GM21390 (cell line): Measurements from ENCODE around the gene TANK.
"Not testable (repeated sequence)": the region's sequence is repeated elsewhere in the genome, so short reads cannot be mapped to it uniquely, and the experiment has no call there.

ENCODE experiments used
- ATAC-seq: cut with Tn5 transposase; IDR thresholded peaks from one replicate; pipeline ENCODE4 v1.9.1; 2021; ENCODE audit not compliant: unreplicated experiment

TANK gene

DNA sequence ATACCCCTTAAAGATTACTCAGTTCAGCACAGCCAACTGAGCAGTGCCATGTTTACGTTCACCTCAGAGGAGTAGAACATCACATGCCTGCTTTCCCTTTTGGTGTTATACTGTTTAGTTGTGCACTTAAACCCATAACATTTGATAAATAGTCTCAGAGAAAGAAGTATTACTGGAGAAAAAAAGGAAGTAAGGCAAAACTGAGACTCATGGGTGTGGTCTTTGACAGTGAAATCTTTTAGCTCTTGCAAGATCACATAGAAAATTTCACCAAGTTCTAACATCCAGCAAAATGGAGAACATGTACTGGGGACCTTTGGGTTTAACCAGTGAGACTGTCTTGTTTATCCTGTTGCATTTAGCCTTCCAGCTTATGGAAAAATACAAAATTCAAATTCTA lies 5.6 kb downstream of the TANK start:
- ATAC-seq: peak; percentile 30

DNA sequence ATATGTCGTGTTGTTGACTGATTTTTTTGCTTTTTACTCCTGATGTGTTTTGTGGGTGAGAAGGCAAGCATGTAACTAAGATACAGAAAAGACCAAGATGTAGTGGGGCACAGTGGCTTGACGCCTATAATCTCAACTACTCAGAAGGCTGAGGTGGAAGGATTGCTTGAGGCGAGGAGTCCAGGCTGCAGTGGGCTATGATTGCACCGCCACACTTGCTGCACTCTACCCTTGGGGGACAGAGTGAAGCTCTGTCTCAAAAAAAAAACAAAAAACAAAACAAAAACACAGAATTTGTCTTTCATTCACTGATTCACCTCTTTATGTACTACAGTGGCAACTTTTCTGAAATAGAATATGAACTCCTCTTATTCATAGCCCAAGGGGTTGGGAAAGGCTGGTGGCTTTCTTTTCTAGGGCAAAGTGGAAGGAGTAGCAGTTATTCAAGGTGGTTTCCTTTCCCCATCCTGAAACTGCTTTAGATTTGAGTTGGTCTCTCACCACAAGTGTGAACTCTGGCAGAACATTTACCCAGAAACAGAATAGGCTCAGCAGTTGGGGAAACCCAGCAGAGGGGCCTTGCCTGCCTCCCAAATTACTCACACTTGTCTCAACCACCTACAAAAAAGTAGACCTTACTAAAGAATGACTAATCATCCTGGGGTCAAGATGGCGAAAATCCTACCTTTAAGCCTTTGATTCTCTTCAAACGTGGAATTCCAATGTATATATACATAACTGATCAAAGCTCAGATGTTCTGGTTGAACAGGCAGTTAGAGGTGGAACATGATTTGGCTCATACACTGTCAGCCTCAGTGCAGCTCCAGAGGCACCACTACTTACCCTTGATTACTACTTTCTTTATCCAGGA lies 6.5 kb downstream of the TANK start:
- peak; percentile 77 for ATAC-seq

DNA sequence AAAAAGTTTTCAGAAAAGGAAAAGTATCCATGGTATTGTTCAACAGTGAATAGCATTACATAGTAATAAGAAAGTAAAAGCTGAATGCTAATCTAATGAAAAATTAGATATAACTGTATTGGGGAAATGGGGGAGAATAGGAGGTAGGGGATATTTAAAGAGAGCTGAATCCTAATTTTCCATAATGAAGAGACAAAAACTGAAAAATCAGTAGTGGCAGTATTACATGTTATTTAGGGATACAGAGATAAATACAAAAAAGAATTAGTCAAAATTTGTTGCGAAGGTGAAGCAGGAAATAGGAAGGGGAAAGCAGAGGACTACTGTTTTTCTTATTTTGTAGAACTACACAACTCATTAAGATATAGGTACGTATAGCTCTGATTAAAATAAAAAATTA lies 9.1 kb downstream of the TANK start:
- ATAC-seq: no peak

DNA sequence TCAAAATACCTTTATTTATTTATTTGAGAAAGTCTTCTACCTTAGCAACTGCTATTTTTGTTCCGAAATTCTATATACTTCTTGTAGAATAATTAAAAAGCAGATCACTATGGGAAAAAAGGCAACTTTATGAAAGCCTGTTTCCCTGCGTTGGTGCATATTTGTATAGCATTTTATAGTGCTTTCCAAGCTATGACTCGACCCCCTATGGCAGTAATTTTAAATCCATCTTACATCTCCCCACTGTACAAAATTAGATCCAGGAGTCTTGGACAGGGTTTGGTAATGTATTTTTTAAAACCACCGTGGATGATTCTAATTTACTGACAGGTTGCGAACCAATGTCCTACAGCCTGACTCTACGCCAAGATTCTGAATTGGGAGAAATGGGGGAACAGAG lies 10.1 kb downstream of the TANK start:
- ATAC-seq: no peak

DNA sequence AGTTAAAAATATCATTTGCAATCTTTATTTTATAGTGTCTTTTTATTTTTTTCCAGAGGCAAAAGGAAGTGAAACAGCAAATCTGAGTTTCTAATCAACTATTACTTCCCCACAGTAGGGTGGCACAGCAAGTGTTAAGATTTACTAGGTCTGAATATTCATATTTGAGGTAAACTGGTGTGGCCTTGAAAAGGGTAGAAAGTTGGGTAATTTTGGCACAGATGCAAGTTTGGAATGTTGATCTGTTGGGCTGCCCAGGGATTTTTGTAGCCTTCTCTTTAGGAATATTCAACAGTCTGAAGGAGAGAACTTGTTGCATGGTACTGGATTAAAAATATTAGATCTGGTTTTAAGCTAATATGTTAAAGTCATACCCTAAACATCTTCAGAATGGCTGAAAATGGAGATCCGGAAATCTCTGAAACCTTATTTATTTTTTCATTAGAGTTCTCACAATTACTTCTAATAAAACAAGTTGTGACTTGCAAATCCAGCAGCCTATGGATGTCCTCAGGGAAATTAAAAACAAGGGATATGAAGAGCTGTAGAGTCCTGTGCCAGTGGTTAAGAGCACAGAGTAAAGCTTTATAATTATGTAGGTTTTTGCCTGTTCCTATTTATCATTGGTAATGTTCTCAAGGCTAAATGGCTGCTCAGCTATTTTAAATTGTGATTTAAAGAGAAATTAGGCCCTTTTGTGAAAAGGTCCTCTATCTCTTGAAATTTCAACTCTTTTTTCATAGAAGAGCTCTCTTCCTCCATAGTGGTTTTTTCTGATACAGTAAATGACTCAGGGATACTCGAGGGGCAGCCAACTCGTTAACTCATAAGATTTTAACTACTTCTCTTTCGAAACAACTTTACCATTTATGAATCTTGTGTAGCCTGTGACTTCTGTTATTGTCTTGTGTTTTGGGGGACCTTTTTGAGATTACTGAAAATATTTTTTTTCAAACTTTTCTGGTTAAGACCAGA lies 11.0 kb downstream of the TANK start:
- no peak for ATAC-seq

DNA sequence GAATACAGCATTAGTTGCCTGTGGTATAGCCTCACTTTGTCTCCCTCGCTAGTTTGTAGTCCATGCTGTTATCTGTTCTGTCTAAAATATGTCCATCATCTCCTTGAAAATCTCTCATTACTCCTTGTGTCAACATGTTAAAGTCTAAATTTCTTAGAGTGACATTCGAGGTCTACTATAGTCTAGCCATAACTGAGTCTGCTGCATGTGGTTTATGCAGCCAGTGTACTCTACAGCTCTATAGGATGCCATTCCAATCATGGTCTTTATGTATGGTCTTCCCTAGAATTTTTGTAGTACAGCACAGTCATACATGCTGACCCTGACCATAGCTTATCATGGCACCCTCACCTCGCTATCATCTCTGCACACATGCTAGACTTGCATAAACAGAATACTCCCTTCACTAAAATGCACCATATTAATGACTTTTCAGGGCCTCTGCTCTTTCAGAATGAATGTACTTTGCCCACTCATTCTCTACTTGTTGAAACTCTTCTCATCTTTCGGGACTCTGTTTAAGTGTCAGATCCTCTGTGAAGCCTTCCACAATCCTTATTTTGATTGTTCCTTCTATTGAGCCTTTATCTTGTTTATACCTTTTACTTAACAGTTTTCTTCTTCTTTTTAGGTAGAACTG lies 12.8 kb downstream of the TANK start:
- ATAC-seq: peak; percentile 65

DNA sequence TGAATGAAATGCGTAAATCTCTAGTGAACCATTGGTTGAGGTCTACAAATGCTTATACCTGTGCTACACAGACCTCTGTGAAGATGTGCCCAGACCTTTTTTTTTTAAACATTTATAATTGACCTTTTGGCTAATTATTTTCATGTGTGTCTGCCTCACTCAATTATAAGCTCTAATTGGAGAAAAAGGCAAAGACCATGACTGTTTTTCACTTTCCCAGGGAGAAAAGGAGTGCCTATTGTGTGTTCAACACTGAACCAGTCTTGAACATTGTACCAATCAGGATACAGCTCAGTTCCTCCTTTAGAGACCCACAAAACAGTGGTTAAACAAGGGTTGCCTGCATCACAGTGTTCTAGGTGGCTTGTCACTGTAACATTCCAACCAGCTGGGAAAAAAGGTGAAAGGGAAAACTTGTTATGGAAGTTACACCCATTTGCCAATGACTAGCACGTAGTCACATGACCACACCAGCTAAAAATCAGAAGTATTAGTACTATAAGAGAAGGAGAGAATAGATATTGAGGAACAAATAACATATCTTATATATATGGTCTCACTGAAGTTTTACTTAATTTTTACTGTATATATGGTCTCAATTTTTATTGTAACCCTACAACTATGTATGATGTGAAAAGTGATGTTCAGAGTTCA lies 13.4 kb downstream of the TANK start:
- ATAC-seq: no peak

DNA sequence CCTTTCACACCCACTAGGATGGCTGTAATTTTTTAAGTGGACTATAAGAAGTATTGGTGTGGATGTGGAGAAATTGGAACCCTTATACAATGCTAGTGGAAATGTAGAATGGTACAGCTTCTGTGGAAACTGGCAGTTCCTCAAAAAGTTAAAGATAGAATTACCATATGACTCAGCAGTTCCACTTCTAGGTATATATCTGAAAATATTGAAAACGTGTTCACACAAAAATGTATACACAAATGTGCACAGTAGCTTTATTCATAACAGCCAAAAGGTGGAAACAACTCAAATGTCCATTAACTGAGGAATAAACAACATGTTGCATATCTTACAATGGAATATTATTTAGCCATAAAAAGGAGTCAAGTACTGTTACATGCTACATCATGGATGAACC lies 17.7 kb downstream of the TANK start:
- peak; percentile 47 for ATAC-seq

DNA sequence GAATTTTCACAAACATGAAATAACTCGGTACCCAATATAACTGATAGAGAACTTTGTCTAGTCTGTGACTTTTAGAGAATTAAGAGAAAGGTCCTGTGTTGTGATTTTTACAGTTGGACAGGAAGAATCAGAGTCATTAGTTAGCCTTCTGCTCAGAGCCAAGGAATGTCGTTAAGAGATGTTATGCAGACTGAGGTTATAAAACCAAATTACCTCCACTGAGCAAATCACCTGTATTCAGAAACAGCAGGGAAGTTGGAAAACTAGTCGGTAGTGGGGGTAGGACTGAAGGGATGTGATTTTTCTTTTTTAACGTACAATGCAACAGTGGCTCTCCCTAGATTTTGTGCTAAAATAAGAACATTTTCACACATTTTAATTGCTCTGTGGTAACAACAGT lies 18.5 kb downstream of the TANK start:
- ATAC-seq: no peak

DNA sequence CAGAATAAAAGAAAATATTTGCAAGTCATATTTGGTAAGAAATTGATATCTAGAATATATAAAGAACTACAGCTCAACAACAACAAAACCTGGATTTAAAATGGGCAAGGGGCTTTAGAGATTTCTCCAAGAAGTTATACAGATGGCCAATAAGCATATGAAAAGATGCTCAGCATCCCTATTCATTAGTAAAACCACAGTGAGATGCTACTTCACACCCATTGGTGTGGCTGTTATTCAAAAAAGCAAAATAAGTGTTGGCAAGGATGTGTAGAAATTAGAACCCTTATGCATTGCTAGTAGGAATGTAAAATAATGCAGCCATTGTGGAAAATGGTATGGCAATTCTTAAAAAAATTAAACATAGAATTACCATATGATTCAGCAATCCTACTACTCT lies 29.8 kb downstream of the TANK start:
- ATAC-seq: no peak

DNA sequence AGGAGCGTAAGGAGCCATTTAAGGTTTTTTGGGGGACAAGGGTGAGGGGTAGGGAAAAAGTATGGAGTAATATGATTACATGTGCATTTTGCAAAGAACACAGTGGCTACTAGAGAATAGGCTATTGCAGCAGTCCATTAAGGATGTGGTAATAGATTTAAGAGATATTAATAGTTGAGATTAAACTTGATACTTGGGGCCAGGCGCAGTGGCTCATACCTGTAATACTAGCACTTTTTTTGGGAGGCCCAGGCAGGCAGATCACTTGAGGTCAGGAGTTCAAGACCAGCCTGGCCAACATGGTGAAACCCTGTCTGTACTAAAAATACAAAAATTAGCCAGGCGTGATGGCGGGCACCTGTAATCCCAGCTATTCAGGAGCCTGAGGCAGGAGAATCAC lies 35.4 kb downstream of the TANK start:
- not testable (repeated sequence) for ATAC-seq

DNA sequence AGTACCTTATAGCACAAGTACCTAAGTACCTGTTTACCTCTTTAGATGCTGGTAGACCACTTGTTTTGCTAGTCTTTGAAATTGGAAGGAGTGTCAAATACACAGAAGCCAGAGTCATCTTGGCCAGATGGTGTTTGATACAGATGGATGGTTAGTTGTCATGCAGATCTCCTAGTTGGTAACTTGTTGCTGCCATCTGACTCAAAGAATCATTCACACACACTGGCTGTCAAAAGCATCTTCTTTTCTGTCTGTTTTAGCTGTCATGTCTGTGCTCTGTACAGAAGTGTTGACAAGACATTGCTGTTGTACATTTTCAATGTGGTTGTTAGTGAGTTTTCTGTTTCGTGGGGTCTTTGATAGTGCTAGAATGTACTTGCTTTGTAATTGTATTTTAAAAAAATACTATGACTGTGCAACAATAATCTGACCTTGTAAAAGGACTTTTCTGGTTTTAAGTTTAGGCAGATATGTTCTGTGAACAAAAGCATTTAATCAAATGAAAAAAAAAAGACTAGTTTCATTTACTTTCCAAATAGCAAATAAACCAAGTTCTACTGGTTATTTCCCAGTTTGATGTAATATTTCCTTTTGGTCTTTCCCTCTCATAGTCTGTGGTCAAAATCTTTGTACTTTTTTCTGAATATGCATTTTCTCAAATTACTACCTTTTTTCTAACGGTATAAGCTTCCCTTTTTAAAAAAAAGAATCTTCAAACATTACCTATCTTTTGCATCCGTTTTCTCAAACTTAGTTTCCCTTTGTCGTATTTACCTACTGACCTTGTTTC lies 39.9 kb downstream of the TANK start:
- peak; percentile 69 for ATAC-seq

DNA sequence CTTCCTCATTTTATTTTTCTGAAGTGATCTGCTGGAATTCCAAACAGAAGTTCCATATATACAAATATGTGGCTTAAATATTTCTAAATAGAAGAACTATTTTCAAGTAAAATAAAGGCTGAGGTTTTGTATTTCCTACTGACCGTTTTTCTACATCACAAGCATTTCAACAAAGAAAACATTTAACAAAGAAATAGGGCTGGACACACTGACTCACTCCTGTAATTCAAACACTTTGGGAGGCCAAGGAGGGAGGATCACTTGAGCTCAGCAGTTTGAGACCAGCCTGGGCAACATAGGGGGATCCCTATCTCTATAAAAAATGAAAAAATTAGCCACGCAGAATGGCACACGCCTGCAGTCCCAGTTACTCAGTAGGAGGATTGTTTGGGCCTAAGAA lies 44.6 kb downstream of the TANK start:
- no peak for ATAC-seq

DNA sequence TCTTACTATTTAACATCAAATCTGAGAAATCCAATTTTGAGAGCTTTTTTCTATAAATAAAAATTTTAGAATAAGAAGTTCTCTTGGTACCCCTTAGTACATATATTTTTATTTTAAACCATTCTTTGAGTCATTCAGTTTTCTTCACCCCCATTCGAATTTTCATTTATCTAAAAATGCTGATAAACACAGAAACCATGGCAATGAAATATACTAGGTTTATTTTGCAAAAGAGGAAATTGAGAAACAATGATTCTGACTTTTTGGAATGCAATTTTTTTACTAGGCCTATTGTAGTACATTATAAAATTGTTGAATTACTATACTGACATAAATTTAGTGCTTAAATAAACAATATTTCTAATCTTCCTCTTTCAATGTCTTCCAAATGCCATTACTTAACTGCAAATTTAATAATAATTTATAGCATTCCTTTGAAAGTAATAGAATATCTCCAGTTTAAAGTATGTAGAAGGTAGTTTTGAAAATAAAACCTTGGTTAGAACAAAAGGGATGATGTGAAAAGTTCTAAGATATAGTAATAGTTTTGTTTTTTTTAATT lies 46.3 kb downstream of the TANK start:
- ATAC-seq: no peak

DNA sequence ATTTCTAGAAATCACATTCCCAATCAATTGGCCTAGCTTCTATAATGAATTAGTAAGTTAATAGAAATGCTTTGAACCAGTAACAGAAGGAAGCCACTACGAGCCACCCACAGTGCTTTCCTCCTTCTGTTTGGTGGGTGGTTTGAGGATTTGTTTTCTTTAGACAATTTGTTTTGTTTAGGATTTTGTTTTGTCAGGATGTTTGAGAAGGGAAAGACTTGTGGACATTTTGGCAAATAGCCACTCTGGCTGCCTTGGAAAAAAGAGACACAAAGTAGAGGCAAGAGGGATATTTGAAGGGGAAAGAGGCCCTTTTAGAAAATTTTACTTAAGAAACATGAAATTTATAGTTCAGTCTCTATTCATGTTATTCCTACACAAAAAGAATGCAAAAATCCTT lies 47.7 kb downstream of the TANK start:
- no peak for ATAC-seq

DNA sequence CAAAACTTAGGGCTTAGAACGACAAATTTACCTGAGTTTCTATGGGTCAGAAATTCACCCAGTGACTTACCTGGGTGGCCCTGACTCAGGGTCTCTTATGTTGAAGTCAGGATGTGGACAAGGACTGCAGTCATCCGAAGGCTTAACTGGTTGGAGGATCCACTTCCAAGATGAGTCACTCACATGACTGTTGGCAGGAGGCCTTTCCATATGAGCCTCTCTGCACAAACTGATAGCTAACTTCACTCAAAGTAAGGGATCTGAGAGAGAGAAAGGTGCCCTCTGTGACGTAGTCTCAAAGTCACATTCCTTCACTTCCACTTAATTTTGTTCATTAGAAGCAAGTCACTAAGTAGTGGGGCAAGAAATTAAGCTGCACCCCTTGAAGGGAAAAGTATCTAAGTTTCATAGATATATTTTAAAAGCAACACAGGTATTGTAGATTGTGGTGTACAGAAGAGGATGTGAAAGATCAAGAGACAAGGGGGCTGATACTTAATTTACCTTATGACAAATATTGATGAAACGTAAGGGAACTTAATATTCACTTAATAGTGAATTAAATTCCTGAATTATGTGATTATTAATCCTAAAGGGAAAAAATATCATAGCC lies 48.4 kb downstream of the TANK start:
- ATAC-seq: no peak

DNA sequence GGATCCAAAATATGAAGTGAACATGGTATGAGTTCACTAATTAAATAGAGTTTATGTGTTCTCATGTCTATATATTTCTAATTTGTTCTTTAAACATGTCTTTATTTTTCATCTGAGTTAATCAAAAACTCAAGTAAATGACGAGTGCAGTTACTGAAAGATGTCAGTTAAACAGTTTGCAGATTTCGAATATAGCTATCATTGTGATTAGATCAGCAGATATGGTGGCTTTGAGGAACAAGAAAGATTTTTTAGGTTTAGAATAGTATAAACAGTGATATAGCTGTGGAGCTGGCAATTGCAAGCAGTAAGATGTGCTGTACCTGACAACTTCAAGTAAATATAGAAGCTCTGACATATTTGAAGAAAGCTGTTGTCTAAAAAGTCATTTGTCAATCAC lies 49.7 kb downstream of the TANK start:
- ATAC-seq: no peak

DNA sequence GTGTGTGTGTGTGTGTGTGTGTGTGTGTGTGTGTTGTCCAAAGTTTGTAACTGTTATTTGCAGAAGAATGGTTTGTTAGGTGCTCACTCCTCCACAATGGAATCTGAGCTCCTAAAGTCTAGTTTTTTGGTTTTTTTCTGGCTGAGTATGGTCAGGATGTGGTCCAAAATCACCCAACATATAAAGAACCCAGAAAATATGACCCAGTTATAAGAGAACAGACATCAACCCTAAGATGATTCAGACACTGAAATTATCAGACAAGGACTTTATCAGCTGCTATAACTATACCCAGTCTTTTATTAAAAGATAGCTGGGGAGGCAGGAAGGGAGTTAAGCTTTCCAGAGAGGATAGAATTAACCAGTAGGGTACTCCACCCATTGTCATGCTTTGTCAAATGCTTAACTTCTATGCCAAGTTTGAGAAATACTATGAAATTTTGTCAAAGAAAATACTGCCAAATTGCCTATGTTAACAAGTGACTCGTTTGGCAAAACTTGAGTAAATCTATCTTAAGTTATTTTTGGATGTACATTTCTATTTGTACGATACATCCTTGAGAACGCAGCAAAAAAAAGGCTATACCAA lies 57.5 kb downstream of the TANK start:
- no peak for ATAC-seq

DNA sequence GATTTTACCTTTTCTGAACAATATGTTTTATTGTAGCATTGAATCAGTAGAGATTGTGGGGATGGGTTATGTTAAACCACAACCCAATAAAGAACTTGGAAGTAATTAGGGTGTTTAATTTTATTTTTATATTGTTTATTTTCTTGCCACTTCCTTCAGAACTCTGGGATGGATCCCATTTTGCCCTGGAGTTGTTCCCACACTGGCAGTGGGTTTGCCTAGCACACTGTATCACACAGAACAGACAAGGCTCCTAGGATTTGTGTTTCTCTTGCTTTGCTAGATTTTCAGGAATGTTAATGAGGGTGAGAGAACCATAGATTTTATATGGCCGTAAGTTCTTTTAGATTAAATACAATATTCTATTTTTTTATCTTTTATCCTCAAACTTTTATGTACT lies 59.0 kb downstream of the TANK start:
- no peak for ATAC-seq
